HG03064 (cell line): ENCODE results near the gene GINM1.
A peak's percentile ranks its signal among the peaks of the same experiment; 100 is the strongest.

ENCODE experiments used
- ATAC-seq: cut with Tn5 transposase; IDR thresholded peaks from one replicate; pipeline ENCODE4 v1.9.1; 2021; ENCODE audit warnings: low read depth; ENCODE audit not compliant: unreplicated experiment

Gene GINM1

GRCh38 chr6:149565527-149566409 is at the start of gene GINM1:
Gene GINM1 (plus strand): TSS chr6:149566375. CDS start chr6:149566415, 40 bp downstream.
- ATAC-seq = peak; percentile 73

GRCh38 chr6:149529650-149530049 is 36.5 kb upstream of the GINM1 start:
- no peak for ATAC-seq

DNA sequence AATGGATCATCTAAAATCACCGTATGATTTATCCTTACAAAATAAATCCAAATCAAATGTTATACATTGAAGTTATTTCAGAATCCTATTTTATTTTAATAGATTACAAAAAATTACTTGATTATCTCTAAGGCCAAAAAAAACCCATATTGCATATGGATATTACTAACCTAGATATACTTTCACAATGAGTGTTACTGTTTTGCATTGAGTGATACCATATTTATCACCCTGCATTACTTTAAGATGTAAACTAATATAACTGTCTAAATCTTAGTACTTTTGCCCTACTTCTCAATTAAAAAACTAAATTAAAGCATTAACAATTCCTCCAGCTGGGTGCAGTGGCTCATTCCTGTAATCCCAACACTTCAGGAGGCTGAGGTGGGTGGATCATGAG is 31.4 kb upstream of the GINM1 start:
- no peak for ATAC-seq

DNA sequence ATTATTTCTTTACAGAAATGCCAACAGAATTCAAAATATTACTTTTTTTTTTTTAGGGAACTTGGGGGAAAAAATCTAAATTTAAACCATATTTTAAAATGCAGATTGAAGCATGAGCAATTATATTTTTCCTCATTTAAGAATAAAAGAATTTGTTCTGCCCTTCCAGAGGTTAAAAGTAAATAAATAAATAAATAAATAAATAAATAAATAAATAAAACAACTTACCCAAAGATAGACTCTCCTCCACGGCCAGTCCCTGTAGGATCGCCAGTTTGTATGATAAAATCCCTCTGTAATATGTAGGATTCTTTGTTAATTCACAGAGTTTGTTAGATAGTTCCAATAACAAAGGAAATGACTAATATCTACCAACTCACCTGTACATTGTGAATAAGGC is 25.0 kb upstream of the GINM1 start:
- ATAC-seq = no peak

DNA sequence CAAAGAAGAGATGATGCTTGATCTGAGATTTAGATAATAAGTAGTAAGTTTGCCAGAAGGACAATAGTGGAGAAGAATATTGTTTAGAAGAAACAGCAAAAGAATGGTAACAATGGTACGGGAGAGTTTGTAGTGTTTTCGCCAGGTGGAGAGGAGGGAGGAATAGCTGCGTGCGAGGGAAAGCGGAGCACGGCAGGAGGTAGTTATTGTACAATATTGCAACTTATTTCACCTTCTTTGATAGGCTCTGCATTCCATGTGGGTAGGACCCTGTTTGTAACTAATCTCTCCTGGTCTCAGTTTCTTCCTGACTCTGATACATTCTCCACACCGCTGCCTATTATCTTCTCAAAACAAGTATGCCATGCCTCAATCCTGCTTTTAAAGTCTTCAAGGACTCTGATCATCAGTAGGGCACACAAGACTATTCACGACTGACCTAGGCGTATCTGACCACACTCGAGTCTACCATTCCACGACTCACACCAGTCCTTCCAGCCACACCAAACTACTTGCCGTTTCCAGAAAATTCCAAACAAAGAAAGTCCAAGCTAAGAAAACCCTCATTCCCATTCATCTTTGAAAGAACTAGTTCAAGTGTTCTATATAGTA is 21.4 kb upstream of the GINM1 start:
- ATAC-seq = no peak

- no peak for ATAC-seq
Observed at GRCh38 chr6:149545258-149545753, 20.9 kb upstream of the GINM1 start.

DNA sequence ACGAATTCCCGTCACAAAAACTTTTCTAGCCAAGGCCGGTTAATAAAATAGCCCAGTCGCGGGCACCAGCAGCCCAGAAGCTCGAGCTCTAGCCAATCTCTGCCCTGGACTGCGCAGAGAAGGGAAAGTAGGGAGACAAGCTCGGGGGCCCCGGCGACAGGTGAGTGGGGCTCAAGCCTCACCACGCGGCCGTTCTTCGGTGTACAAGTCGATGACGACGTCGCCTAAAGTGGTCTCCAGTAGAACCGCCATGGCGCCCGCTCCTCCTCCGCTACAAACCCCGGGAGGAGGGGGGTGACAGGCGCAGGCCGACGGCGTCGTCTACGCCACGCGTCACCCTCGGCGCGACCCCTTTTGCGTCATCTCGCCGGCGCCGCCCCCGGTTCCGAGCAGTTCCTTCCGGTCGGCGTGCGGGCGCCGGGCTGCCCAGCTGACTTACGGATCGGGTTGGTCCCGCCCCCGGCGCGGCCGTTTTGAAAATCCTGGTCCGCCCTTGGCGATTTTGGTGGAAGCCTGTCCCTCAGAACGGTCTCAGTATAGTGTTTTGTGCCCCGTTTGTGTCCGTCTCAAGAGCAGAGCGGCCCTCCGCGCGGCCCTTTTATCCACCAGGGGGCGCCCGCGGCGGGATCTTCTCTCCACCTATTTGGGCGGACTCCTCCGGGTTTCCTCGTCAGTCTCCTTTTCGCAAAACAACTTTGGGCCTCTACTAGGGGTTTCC is 20.3 kb upstream of the GINM1 start, which contains the start of gene PPIL4:
Gene PPIL4, minus strand, starts transcription at position 290 of the 718 bp plus-strand sequence. Its CDS starts 38 bp downstream, at position 252.
- ATAC-seq = peak; percentile 95

GRCh38 chr6:149551920-149552319 is 14.3 kb upstream of the GINM1 start:
- no peak for ATAC-seq

DNA sequence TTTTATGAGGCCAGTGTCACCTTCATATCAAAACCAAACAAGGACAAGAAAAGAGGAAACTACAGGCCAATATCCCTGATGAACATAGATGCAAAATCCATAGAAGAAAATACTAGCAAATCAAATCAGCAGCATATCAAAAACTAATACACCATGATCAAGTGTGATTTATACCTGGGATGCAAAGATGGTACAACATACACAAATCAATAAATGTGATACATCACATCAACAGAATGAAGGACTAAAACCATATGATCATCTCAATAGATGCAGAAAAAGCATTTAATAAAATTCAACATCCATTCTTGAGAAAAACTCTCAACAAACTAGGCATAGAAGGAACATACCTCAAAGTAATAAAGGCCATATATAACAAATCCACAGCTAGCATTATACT is 8.1 kb upstream of the GINM1 start:
- no peak for ATAC-seq

GRCh38 chr6:149559389-149559788 is 6.8 kb upstream of the GINM1 start:
- no peak for ATAC-seq

- ATAC-seq = no peak
Observed at GRCh38 chr6:149560736-149561135, 5.4 kb upstream of the GINM1 start.

DNA sequence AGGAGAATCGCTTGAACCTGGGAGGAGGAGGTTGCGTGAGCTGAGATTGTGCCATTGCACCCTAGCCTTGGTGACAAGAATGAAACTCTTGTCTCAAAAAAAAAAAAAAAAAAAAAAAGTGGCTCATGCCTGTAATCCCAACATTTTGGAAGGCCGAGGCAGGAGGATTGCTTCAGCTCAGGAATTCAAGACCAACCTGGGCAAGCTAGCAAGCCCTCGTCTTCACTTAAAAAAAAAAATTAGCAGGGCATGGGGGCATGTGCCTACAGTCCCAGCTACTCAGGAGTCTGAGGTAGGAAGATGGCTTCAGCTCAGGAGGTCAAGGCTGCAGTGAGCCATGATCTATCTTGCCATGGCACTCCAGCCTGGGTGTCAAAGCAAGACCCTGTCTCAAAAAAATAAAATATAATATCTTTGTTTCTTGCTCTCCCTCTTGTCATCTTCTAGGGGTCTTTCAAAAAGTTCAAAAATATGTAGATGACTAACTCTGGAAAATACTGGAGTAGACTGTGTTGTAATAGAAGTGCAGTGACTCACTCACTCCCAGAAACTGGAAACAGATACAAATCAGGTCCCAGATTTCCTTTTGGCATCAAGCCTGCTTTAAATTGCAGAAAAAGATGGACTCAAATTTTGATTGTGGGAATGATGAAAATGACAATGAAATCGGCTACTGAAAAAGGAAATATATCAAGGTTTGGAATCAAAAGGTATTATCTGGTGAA is 2.8 kb upstream of the GINM1 start:
- no peak for ATAC-seq

- no peak for ATAC-seq
Observed at GRCh38 chr6:149563928-149564325, 2.2 kb upstream of the GINM1 start.

DNA sequence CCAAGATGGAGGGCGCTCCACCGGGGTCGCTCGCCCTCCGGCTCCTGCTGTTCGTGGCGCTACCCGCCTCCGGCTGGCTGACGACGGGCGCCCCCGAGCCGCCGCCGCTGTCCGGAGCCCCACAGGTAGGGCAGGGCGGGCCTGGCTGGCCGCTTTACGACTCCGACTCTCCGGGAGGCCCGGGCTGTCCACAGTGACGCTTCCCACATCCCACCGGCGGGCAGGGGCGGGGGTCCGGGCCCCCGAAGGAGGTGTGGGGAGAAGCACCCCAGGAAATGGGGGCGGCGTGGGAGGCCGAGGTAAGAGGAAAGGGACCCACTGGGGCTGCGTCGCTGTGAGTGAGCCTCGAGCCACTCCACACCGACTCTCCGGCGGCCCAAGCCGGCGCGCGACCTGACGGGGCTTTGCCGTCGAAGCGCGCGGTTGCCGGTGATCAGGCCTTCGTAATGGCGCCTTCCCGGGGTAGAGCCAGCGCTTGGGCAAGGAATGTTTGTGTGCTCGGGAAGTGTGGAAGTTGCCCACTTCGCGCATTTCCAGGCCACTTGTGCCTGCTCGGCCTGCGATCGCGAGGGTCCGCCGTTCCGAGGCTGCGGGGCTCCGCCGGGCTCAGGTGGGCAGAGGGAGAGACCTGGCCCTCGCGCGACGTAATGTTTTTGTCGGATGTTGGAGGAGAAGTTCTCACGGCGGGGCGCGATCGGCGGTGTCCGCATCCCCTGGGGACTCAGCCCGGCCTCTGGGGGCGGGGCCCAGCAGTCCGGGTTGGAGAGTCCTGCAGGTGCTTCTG is 427 bp downstream of the GINM1 start:
- peak; percentile 16 for ATAC-seq

- ATAC-seq = no peak
Observed at GRCh38 chr6:149567194-149567586, 1.0 kb downstream of the GINM1 start.

GRCh38 chr6:149567945-149568585 is 1.9 kb downstream of the GINM1 start:
- no peak for ATAC-seq

DNA sequence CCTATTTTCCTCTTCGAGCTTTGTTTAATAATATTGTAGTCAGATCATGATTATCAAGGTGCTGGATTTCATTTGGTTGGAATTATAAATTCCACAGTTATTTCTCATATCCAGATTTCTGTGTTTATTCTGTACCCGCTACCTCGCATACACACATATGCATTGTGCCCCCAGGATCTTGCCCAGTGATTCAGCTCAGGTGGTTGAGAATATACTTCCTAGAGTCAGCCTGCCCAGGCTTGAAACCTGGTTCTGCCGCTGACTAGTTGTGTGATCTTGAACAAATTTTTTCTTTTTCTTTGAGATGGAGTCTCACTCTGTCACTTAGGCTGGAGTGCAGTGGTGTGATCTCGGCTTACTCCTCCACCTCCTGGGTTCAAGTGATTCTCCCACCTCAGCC is 14.7 kb downstream of the GINM1 start:
- ATAC-seq = no peak

GRCh38 chr6:149581349-149581748 is 15.2 kb downstream of the GINM1 start:
- ATAC-seq = no peak

GRCh38 chr6:149586149-149586548 is 20.0 kb downstream of the GINM1 start:
- no peak for ATAC-seq
